Stimulated activated CD4-positive, alpha-beta T cell treated with anti-CD3 and anti-CD28 coated beads, Interleukin-1b, Interleukin-23, amount 100 ng/mL, for 1 hour (primary cell): ENCODE data around the gene DGCR6L.
A peak's percentile ranks its signal among the peaks of the same experiment; 100 is the strongest.
"Not testable (repeated sequence)": the region's sequence is repeated elsewhere in the genome, so short reads cannot be mapped to it uniquely, and the experiment has no call there.

ENCODE experiments used
- DNase-seq, 2 donors: peaks; one replicate each; pipeline ENCODE4 v3.0.0-alpha.2; 2020; ENCODE audit warnings: low read depth in 2 of 2

Gene DGCR6L

GRCh38 chr22:20291604-20292063 is 28.2 kb downstream of the DGCR6L start:
- DNase-seq = no peak

GRCh38 chr22:20291249-20291586 is 28.6 kb downstream of the DGCR6L start:
- no peak for DNase-seq

- DNase-seq = no peak
Measured at GRCh38 chr22:20290578-20291248, 29.1 kb downstream of the DGCR6L start.

- DNase-seq = no peak
Measured at GRCh38 chr22:20290045-20290392, 29.8 kb downstream of the DGCR6L start.

- not testable (repeated sequence) for DNase-seq
Measured at GRCh38 chr22:20289182-20290044, 30.4 kb downstream of the DGCR6L start.

GRCh38 chr22:20286784-20287423 is 33.0 kb downstream of the DGCR6L start:
- not testable (repeated sequence) for DNase-seq

GRCh38 chr22:20286312-20286660 is 33.6 kb downstream of the DGCR6L start:
- DNase-seq = not testable (repeated sequence)

- DNase-seq = peak; percentile 61 to 82
Measured at GRCh38 chr22:20285473-20286311, 34.2 kb downstream of the DGCR6L start.

GRCh38 chr22:20284471-20285086 is 35.3 kb downstream of the DGCR6L start:
- no peak for DNase-seq

- DNase-seq = no peak
Measured at GRCh38 chr22:20283674-20284066, 36.2 kb downstream of the DGCR6L start.

GRCh38 chr22:20282901-20283673 is 36.8 kb downstream of the DGCR6L start:
- no peak for DNase-seq

GRCh38 chr22:20281891-20282290 is 38.0 kb downstream of the DGCR6L start:
- no peak for DNase-seq

- not testable (repeated sequence) for DNase-seq
Measured at GRCh38 chr22:20281473-20281872, 38.4 kb downstream of the DGCR6L start.

GRCh38 chr22:20280866-20281265 is 39.0 kb downstream of the DGCR6L start:
- no peak for DNase-seq

- not testable (repeated sequence) for DNase-seq
Measured at GRCh38 chr22:20280163-20280562, 39.7 kb downstream of the DGCR6L start.

GRCh38 chr22:20279662-20280134 is 40.2 kb downstream of the DGCR6L start:
- no peak for DNase-seq

- DNase-seq = not testable (repeated sequence)
Measured at GRCh38 chr22:20278726-20279490, 41.0 kb downstream of the DGCR6L start.

- not testable (repeated sequence) for DNase-seq
Measured at GRCh38 chr22:20277936-20278635, 41.8 kb downstream of the DGCR6L start.

GRCh38 chr22:20276468-20276867 is 43.4 kb downstream of the DGCR6L start:
- DNase-seq = no peak
